GM19395 (cell line): ENCODE results near the gene NEK2.

Source experiments
- ATAC-seq: cut with Tn5 transposase; IDR thresholded peaks from one replicate; pipeline ENCODE4 v1.9.1; 2021; ENCODE audit warnings: mild to moderate bottlenecking, moderate library complexity; ENCODE audit not compliant: unreplicated experiment

NEK2 gene

DNA sequence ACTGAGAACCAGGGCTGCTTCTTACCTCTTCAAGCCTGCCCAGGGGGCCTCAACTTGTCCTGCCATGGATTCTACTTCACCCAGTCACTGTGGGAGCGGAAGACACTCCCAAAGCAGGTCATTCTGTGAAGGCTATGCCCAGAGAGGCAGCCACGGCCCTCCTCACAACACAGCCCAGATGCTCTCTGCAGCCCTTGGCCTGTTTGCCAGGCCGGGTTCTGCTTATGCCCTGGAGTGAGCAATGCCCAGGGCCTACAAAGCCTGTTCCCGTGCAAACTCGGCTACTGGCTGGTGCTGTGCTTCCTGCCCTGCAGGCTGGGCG is 62.7 kb downstream of the NEK2 start:
- ATAC-seq: no peak
